ENCODE data around the gene PTH2. TPM values are rescaled to one million over a fixed set of nuclear protein-coding genes. Genes with fewer than 3 reads are reported as not detected.

PTH2 gene
- total RNA-seq, 2 donors from 2014 or later: not detected

- Histone ChIP-seq H3K4me3 (no peak overlapping the region), H3K9me3 (no peaks in the 10 kb centered on the region), H3K27ac (no peak overlapping the region), H3K4me1 (peaks cover 15% of the 10 kb centered on the region), H3K27me3 (peaks cover 0 to 32% of the 10 kb centered on the region in 2 donors), H3K36me3 (replicated peaks in 1 of 2; ENCODE audit: insufficient read depth in 1 of 2, low read depth in 2 of 2) (no peaks in the 10 kb centered on the region)
- no peak for DNase-seq
- ATAC-seq: no peak
- TF ChIP-seq POLR2A (IDR thresholded peaks at IDR 0.05): no peak
- TF ChIP-seq, protein P1, sequence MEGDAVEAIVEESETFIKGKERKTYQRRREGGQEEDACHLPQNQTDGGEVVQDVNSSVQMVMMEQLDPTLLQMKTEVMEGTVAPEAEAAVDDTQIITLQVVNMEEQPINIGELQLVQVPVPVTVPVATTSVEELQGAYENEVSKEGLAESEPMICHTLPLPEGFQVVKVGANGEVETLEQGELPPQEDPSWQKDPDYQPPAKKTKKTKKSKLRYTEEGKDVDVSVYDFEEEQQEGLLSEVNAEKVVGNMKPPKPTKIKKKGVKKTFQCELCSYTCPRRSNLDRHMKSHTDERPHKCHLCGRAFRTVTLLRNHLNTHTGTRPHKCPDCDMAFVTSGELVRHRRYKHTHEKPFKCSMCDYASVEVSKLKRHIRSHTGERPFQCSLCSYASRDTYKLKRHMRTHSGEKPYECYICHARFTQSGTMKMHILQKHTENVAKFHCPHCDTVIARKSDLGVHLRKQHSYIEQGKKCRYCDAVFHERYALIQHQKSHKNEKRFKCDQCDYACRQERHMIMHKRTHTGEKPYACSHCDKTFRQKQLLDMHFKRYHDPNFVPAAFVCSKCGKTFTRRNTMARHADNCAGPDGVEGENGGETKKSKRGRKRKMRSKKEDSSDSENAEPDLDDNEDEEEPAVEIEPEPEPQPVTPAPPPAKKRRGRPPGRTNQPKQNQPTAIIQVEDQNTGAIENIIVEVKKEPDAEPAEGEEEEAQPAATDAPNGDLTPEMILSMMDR (IDR thresholded peaks at IDR 0.05): no peak
- WGBS, 2 donors: 15 to 23% methylated on average over 14 of the region's 14 CpGs
- intact Hi-C loops (cut with DNase I): loop anchor here (5.0 kb wide), 1 partner anchor 50 kb away; no protein-coding TSS in a partner anchor
Measured at GRCh38 chr19:49441960-49442350, 18.7 kb upstream of the PTH2 start.

- peaks cover 15% of the 10 kb centered on the region for H3K4me1 ChIP-seq
- WGBS, 2 donors: 6 to 9% methylated on average over 17 to 33 of the region's 56 CpGs
- no peak for TF ChIP-seq POLR2A (IDR thresholded peaks at IDR 0.05)
- TF ChIP-seq, protein P1 (IDR thresholded peaks at IDR 0.05): no peak
- no peaks in the 10 kb centered on the region for H3K9me3 ChIP-seq
- H3K27me3 ChIP-seq: peaks cover 0 to 37% of the 10 kb centered on the region in 2 donors
- no peaks in the 10 kb centered on the region for H3K36me3 ChIP-seq (replicated peaks in 1 of 2; ENCODE audit: insufficient read depth in 1 of 2, low read depth in 2 of 2)
- DNase-seq (peak in 2 of 4 donors; percentile 32 to 50), ATAC-seq (no peak)
- no peak within 1 kb of the TSS for H3K27ac ChIP-seq
- H3K4me3 ChIP-seq: no peak within 1 kb of the TSS
- intact Hi-C loops (cut with DNase I): loop anchor here (5.0 kb wide), 1 partner anchor 49 kb away; no protein-coding TSS in a partner anchor
Measured at GRCh38 chr19:49441210-49441959, 18.1 kb upstream of the PTH2 start, which contains the start of gene SLC17A7. Gene SLC17A7 (minus strand): TSS chr19:49441527. CDS start chr19:49441379, 148 bp downstream.

DNA sequence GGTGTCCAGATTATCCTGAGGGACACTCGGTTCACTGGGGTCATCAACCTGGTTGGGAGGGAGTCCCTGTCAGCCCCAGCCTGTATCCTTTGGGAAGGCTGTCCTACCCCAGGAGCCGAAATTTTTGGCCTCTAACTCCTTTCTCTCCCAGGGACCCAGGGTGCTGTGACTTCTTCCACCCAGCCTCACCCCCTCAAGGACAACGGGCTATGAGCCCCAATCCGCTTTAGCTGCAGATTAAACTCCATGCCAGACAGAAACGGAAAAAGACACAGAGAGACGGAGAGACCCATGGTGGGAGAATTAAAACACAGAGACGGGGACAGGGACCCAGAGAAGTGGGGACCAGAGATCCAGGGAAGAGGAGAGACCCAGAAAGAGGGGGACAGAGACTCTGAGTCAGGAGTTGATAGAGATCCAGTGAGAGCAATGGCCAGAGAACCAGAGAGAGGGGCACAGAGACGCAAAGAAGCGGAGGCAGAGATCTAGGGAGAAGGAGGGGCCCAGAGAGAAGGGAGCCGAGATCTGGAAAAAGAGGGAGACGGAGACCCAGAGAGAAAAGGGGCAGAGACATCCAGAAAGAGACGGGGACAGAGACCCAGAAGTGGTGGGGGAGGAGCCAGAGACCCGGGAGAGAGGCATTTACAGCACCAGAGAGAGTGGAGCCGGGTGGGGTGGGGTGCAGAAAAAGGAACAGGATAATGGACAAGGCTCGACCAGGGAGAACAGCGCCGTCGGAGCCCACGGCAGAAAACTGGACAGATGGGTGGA is 17.4 kb upstream of the PTH2 start:
- H3K27ac ChIP-seq: no peak overlapping the region
- intact Hi-C loops (cut with DNase I): loop anchor here (5.0 kb wide), 1 partner anchor 48 kb away; no protein-coding TSS in a partner anchor
- H3K4me3 ChIP-seq: no peak overlapping the region
- H3K36me3 ChIP-seq (replicated peaks in 1 of 2; ENCODE audit: insufficient read depth in 1 of 2, low read depth in 2 of 2): no peaks in the 10 kb centered on the region
- no peak for ATAC-seq
- 24 to 25% methylated on average over 19 of the region's 19 CpGs for WGBS, 2 donors
- no peak for TF ChIP-seq POLR2A (IDR thresholded peaks at IDR 0.05)
- TF ChIP-seq, protein P1 (IDR thresholded peaks at IDR 0.05): no peak
- H3K4me1 ChIP-seq: peaks cover 15% of the 10 kb centered on the region
- H3K27me3 ChIP-seq: peaks cover 0 to 42% of the 10 kb centered on the region in 2 donors
- DNase-seq: no peak
- H3K9me3 ChIP-seq: no peaks in the 10 kb centered on the region

DNA sequence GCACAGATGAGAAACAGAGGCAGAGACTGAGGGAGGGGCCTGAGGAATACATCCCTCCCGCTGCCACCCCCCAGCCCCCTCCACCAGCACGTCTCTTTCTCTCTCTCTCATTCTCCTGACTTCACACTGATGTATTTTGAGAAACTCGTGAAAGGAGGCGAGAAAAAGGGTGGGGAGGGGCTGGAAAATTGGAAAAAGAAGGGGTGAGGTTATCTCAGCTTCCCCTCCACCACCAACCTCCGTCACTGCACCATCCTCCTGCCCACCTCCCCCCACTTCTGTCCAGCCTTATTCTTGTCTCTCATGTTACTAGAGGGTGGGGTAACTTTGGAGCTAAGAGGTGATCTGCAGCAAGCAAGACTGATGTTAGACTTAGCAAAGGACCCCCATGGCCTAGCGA is 16.6 kb upstream of the PTH2 start:
- H3K4me1 ChIP-seq: peaks cover 15% of the 10 kb centered on the region
- no peak for DNase-seq
- 37 to 43% methylated on average over 5 to 6 of the region's 6 CpGs for WGBS, 2 donors
- no peak overlapping the region for H3K4me3 ChIP-seq
- no peak overlapping the region for H3K27ac ChIP-seq
- intact Hi-C loops (cut with DNase I): loop anchor here (5.0 to 10.0 kb wide), 2 partner anchors 48 to 215 kb away; no protein-coding TSS in a partner anchor
- H3K27me3 ChIP-seq: peaks cover 0 to 42% of the 10 kb centered on the region in 2 donors
- no peaks in the 10 kb centered on the region for H3K9me3 ChIP-seq
- TF ChIP-seq, protein P1 (IDR thresholded peaks at IDR 0.05): no peak
- no peak for TF ChIP-seq POLR2A (IDR thresholded peaks at IDR 0.05)
- no peak for ATAC-seq
- H3K36me3 ChIP-seq (replicated peaks in 1 of 2; ENCODE audit: insufficient read depth in 1 of 2, low read depth in 2 of 2): no peaks in the 10 kb centered on the region

Data from body of pancreas (tissue), 4 donors.